Measurements from ENCODE around the gene ODAD4. TPM values are rescaled to one million over a fixed set of nuclear protein-coding genes. Genes with fewer than 3 reads are reported as not detected.
"Not testable (repeated sequence)": the region's sequence is repeated elsewhere in the genome, so short reads cannot be mapped to it uniquely, and the experiment has no call there.

Gene ODAD4
- polyA plus RNA-seq, 10 donors = 0.53 to 1.2 (median 0.71) TPM

- DNase-seq = no peak
Measured at GRCh38 chr17:41996855-41997164, 66.4 kb downstream of the ODAD4 start.

GRCh38 chr17:41998497-41998896 lies 68.1 kb downstream of the ODAD4 start:
- DNase-seq = no peak

DNA sequence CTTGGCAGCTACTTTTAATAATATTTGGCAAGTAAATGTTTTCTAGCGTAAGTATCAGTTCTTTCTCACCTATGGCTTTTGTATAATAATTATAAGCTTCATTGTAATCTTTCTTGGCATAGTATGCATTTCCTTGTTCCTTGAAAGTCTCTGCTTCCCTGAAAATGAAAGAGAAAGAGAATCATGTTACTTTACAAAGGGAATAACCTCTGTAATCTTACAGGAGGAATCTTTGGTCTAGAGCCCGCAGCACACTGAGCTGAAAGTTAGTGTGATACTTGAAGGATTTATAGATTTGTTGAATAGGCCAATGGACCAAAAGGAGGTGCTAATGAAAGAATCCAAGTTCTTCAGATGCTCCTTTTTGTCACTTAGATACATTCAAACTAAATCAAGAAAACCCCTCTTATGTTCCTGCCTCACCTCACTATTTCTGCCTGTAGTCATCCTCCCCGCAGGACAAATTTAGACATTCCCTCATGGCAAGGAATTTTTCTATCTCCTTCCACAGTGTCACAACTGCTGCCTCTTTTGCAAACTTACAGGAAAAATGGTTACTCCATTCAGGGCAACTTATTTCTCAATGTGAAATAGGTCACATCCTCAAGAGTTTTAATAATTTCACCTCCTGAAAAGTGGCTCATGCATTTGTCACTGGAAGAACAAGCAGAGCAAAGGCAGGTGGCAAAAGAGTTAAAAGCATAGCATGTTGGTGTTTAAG lies 70.2 kb downstream of the ODAD4 start:
- no peak for DNase-seq

- no peak for DNase-seq
Measured at GRCh38 chr17:42001729-42002128, 71.3 kb downstream of the ODAD4 start.

DNA sequence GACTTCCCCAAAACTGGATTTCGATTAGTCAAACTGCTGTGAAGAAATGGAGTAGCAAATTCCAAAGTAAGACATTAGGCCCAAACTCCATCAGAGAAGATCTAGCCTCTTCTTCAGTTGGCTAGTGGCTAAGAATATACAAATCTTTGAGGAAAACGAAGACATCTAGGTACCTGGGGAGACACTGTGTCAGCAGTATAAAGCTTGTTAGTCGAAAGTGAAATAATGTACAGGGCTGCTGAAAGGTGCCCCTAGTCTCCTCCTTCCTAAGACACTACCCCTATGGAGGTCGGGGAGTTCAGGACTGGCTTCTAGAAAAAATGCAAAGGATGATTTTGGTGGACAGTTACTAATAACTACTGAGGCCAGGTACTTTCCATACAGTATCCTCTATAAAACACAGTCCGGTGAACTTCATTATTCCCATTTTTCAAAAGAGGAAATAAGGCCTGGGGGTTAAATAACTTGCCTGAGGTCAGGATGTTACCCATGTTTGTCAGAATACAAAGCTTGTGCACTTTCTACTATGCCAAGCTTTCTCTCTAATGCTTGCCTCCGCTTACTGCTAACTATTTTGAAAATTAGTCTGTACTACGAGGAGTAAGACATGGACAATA lies 71.9 kb downstream of the ODAD4 start:
- DNase-seq = no peak

DNA sequence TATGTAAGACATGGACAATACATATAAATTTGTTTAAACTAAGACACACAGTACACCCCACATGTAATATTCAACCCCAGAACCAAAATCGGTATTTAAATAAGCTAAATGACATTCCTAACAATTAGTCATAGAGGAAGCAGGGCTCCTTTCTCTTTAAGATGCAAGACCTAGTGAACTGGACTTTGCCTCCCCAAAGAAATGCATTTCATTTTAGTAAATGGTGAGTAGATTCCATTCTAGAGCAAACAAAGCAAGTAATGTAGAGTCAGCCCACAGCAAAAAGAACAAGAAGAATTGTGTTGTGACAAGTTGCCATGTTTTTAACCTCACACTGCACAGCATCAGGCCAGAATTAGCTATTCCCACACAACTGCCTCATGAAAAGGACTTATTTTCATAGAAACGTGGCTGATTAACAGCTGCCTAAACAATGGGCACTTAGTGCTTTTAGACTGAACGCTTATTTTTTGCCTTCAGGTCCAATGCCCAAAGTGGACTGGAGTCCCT lies 72.4 kb downstream of the ODAD4 start:
- no peak for DNase-seq

GRCh38 chr17:42005166-42005565 lies 74.7 kb downstream of the ODAD4 start:
- DNase-seq = no peak

DNA sequence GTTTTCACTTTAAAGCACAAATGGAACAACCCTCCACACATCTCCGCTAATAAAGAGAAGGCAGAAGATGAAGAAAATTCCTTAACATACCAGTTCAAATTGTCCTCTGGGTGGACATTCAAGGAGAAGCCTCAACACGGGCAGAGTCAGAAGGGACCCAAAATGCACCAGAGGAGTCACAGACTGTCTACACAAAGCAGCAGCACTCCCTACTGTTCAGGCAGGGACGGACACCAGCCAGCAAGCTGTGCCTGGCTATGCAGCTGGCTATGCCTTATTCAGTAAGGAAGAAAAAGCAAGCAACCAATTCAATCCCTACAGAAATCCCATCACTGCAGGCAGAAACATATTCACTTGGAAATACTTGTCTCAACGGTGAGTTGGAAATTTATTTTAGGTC lies 78.8 kb downstream of the ODAD4 start:
- DNase-seq = no peak

GRCh38 chr17:42010266-42010680 lies 79.9 kb downstream of the ODAD4 start:
- not testable (repeated sequence) for DNase-seq

GRCh38 chr17:42010898-42011516 lies 80.6 kb downstream of the ODAD4 start:
- no peak for DNase-seq

GRCh38 chr17:42012363-42012762 lies 81.9 kb downstream of the ODAD4 start:
- DNase-seq = not testable (repeated sequence)

DNA sequence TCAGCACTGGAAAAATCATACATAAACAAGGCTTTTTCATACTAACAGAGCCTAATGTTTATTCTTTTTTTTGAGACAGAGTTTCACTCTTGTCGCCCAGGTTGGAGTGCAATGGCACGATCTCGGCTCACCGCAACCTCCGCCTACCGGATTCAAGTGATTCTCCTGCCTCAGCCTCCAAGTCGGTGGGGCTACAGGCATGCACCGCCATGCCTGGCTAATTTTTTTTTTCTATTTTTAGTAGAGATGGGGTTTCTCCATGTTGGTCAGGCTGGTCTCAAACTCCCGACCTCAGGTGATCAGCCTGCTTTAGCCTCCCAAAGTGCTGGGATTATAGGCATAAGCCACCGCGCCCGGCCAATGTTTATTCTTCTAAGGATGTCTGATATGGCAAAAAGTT lies 83.3 kb downstream of the ODAD4 start:
- not testable (repeated sequence) for DNase-seq

Other genes with a start within 250 kb of the ODAD4 start
- 100 to 1,000 TPM; 761 to 893 (median 828) TPM for gene EIF1, start 241.7 kb upstream of the ODAD4 start, polyA plus RNA-seq (ENCODE audit: insufficient read length in 10 of 10)
- gene GAST, start 218.3 kb upstream of the ODAD4 start, polyA plus RNA-seq (ENCODE audit: insufficient read length in 10 of 10) = under 1 TPM in 1 of 10 donors, not detected in 9; 0.72 TPM
- under 1 TPM in 8 of 10 donors, not detected in 2; 0.04 to 0.32 (median 0.08) TPM for gene HAP1, start 196.0 kb upstream of the ODAD4 start, polyA plus RNA-seq (ENCODE audit: insufficient read length in 10 of 10)
- gene JUP, start 143.9 kb upstream of the ODAD4 start, polyA plus RNA-seq (ENCODE audit: insufficient read length in 10 of 10) = 10 to 100 TPM; 26.8 to 68.0 (median 32.1) TPM
- gene P3H4, start 118.7 kb upstream of the ODAD4 start, polyA plus RNA-seq (ENCODE audit: insufficient read length in 10 of 10) = 10 to 100 TPM; 27.6 to 59.2 (median 40.2) TPM
- gene FKBP10, start 117.6 kb upstream of the ODAD4 start, polyA plus RNA-seq (ENCODE audit: insufficient read length in 10 of 10) = 100 to 1,000 TPM; 104 to 191 (median 135) TPM
- gene NT5C3B, start 94.4 kb upstream of the ODAD4 start, polyA plus RNA-seq (ENCODE audit: insufficient read length in 10 of 10) = 10 to 100 TPM; 32.4 to 79.1 (median 45.9) TPM
- under 1 TPM in 4 of 10 donors, not detected in 6; 0.15 to 0.43 (median 0.18) TPM for gene KLHL10, start 92.8 kb upstream of the ODAD4 start, polyA plus RNA-seq (ENCODE audit: insufficient read length in 10 of 10)
- 1 to 10 TPM; 4.4 to 6.4 (median 5.6) TPM for gene KLHL11, start 65.2 kb upstream of the ODAD4 start, polyA plus RNA-seq (ENCODE audit: insufficient read length in 10 of 10)
- 10 to 100 TPM; 48.4 to 77.4 (median 58.5) TPM for gene ACLY, start 11.7 kb upstream of the ODAD4 start, polyA plus RNA-seq (ENCODE audit: insufficient read length in 10 of 10)
- 10 to 100 TPM; 34.3 to 62.8 (median 41.1) TPM for gene CNP, start 36.2 kb downstream of the ODAD4 start, polyA plus RNA-seq (ENCODE audit: insufficient read length in 10 of 10)
- gene DNAJC7, start 86.8 kb downstream of the ODAD4 start, polyA plus RNA-seq (ENCODE audit: insufficient read length in 10 of 10) = 100 to 1,000 TPM in 2 of 10 donors, 10 to 100 TPM in 8; 79.1 to 109 (median 91.0) TPM
- gene NKIRAS2, start 89.5 kb downstream of the ODAD4 start, polyA plus RNA-seq (ENCODE audit: insufficient read length in 10 of 10) = 10 to 100 TPM; 32.9 to 50.9 (median 41.2) TPM
- 1 to 10 TPM in 6 of 10 donors, under 1 TPM in 4; 0.87 to 1.7 (median 1.0) TPM for gene C17orf113, start 120.0 kb downstream of the ODAD4 start, polyA plus RNA-seq (ENCODE audit: insufficient read length in 10 of 10)
- gene ZNF385C, start 167.9 kb downstream of the ODAD4 start, polyA plus RNA-seq (ENCODE audit: insufficient read length in 10 of 10) = 10 to 100 TPM in 2 of 10 donors, 1 to 10 TPM in 8; 4.3 to 16.1 (median 7.8) TPM
- gene DHX58, start 182.1 kb downstream of the ODAD4 start, polyA plus RNA-seq (ENCODE audit: insufficient read length in 10 of 10) = 1 to 10 TPM; 3.7 to 8.7 (median 5.2) TPM
- gene KAT2A, start 190.8 kb downstream of the ODAD4 start, polyA plus RNA-seq (ENCODE audit: insufficient read length in 10 of 10) = 10 to 100 TPM; 28.7 to 62.9 (median 44.1) TPM
- gene HSPB9, start 192.2 kb downstream of the ODAD4 start, polyA plus RNA-seq (ENCODE audit: insufficient read length in 10 of 10) = under 1 TPM in 9 of 10 donors, not detected in 1; 0.11 to 0.38 (median 0.21) TPM
- gene RAB5C, start 224.4 kb downstream of the ODAD4 start, polyA plus RNA-seq (ENCODE audit: insufficient read length in 10 of 10) = 10 to 100 TPM; 49.8 to 89.5 (median 63.1) TPM

All from muscle of back (tissue), 11 donors.